Measurements from ENCODE around the gene CLSTN2. TPM values are rescaled to one million over a fixed set of nuclear protein-coding genes. Genes with fewer than 3 reads are reported as not detected.

Gene CLSTN2
- total RNA-seq, 1 experiment from 2014 or later: not detected

DNA sequence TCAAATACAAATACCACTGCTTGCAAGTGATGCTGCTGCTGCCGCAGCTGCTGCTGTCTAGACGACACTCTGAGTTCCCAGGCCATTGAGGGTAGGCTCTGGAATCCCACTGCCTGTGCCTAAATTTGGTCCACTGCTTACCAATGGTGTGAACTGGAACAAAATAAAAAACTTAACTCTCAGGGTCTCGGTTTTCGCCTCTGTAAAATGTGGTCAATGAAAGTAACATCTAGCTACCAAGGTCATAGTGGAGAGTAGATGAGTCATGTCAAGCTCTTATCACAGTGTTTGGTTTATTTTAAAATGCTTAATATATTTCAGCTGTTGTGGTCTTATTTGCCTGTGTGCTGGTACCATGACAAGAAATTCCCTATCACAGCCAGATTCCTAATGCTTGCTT is 299.3 kb downstream of the CLSTN2 start:
- Histone ChIP-seq H2AFZ (ENCODE audit: low read length) (no peak overlapping the region), H3K4me3 (ENCODE audit: low read length) (no peak overlapping the region), H3K4me2 (ENCODE audit: low read depth, low read length, poor library complexity, severe bottlenecking) (no peak overlapping the region)

DNA sequence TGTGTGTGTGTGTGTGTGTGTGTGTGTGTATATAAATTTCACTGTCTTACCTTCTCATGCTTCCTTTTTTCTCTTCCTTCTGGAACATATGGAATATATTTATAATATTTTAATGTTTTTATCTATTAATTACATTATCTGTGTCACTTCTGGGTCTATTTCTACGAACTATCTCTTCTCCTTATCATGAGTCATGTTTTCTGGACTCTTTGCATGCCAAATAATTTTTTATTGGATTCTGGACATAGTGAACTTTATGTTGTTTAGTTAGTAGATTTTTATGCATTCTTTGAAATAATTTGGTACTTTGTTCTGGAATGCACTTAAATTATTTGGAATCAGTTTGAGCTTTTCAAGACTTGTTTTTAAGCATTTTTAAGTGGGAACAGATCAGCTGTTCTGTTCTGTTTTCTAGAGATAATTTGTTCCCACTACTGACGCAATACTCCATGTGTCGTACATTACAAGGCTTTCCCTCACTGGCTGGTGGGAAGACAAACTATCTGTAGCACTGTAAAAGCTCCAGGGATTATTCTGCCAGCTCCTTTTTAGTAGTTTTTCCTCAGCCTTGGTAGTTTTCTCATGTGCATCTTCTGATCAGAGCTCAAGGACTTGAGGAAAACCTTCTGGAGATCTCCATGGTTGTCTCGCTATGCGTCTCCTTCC is 302.0 kb downstream of the CLSTN2 start:
- no peaks in the 10 kb centered on the region for H4K20me1 ChIP-seq (ENCODE audit: insufficient read depth, low read depth, low read length)
- no peak overlapping the region for H3K4me3 ChIP-seq (ENCODE audit: low read length)
- H3K4me2 ChIP-seq (ENCODE audit: low read depth, low read length, poor library complexity, severe bottlenecking): no peak overlapping the region
- H3K27ac ChIP-seq (ENCODE audit: low read length): no peak overlapping the region
- H3K79me2 ChIP-seq (ENCODE audit: low read length): no peaks in the 10 kb centered on the region
- no peaks in the 10 kb centered on the region for H3K4me1 ChIP-seq (ENCODE audit: low read length)
- H3K27me3 ChIP-seq (ENCODE audit: low read length): no peaks in the 10 kb centered on the region
- H2AFZ ChIP-seq (ENCODE audit: low read length): no peak overlapping the region
- H3K9me3 ChIP-seq (ENCODE audit: low read length): no peaks in the 10 kb centered on the region
- no peak overlapping the region for H3K9ac ChIP-seq (ENCODE audit: low read length)
- no peak for DNase-seq
- H3K36me3 ChIP-seq (ENCODE audit: insufficient read depth, low read length): no peaks in the 10 kb centered on the region
- H3K9me2 ChIP-seq (replicated peaks; ENCODE audit: insufficient read depth, low read length): no peaks in the 10 kb centered on the region

More for the DNA sequence above, 299.3 kb downstream of the CLSTN2 start:
- Histone ChIP-seq H3K27me3 (ENCODE audit: low read length) (no peaks in the 10 kb centered on the region), H3K36me3 (ENCODE audit: insufficient read depth, low read length) (no peaks in the 10 kb centered on the region), H3K9me2 (replicated peaks; ENCODE audit: insufficient read depth, low read length) (no peaks in the 10 kb centered on the region), H3K27ac (ENCODE audit: low read length) (no peak overlapping the region), H4K20me1 (ENCODE audit: insufficient read depth, low read depth, low read length) (no peaks in the 10 kb centered on the region), H3K9me3 (ENCODE audit: low read length) (no peaks in the 10 kb centered on the region), H3K9ac (ENCODE audit: low read length) (no peak overlapping the region), H3K4me1 (ENCODE audit: low read length) (no peaks in the 10 kb centered on the region), H3K79me2 (ENCODE audit: low read length) (no peaks in the 10 kb centered on the region)
- DNase-seq: no peak

DNA sequence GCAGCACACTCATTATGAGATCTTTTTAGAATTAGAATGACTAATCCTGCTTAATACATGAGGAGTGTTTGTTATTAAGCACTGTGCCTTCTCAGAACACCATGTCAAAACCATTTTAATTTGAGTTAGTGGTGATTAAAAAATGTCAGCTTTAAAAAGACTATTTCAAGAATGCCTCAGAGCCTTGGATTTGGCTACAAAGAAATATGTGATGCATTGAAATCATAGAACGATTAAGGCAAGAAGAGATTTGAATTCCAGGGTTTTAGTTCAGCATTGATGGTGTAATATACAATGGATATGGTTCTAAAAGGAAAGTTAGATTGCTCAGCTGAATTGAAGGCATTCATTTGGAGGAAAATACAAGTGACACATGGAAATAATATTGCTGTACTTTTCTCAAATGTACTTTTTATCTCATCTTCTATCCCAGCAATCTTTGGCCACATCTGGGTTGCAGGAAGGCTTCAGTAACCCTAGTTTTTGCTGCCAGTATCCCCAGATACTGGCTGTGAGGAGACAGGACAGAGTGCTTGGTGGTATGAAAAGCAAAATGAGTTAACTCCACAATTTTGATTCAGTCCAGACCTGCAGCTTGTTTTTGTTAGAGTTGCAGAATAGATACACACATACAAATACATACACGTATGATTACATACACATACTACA is 303.8 kb downstream of the CLSTN2 start:
- no peaks in the 10 kb centered on the region for H3K9me2 ChIP-seq (replicated peaks; ENCODE audit: insufficient read depth, low read length)
- no peaks in the 10 kb centered on the region for H3K4me1 ChIP-seq (ENCODE audit: low read length)

DNA sequence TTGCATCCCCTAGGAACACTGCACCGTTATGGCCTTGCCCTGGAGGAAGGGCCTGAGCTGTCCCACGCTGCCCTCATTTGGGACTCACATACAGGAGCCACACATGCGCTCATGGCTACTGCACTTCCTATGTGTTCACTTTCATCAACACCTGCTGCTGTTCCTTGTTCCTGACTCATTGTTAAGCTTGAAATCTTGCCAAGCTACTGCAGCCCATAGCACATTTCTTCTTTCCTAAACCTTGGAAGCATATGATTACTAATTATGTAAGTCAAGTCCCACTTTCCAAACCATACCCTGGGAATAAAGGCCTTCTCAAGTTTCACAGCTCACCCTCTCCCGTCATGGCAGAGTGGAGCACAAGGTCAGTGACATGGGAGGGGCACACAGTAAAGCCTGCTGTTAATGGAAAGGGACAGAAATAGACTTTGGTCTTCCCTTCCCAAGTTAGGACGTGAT is 307.9 kb downstream of the CLSTN2 start:
- no peak overlapping the region for H3K27ac ChIP-seq (ENCODE audit: low read length)
- H3K36me3 ChIP-seq (ENCODE audit: insufficient read depth, low read length): no peaks in the 10 kb centered on the region
- no peak overlapping the region for H3K9ac ChIP-seq (ENCODE audit: low read length)
- H3K9me3 ChIP-seq (ENCODE audit: low read length): no peaks in the 10 kb centered on the region
- H2AFZ ChIP-seq (ENCODE audit: low read length): no peak overlapping the region
- DNase-seq: no peak
- no peak overlapping the region for H3K4me3 ChIP-seq (ENCODE audit: low read length)
- no peaks in the 10 kb centered on the region for H4K20me1 ChIP-seq (ENCODE audit: insufficient read depth, low read depth, low read length)
- no peaks in the 10 kb centered on the region for H3K79me2 ChIP-seq (ENCODE audit: low read length)
- H3K27me3 ChIP-seq (ENCODE audit: low read length): no peaks in the 10 kb centered on the region
- H3K4me2 ChIP-seq (ENCODE audit: low read depth, low read length, poor library complexity, severe bottlenecking): no peak overlapping the region
- H3K9me2 ChIP-seq (replicated peaks; ENCODE audit: insufficient read depth, low read length): no peaks in the 10 kb centered on the region
- H3K4me1 ChIP-seq (ENCODE audit: low read length): no peaks in the 10 kb centered on the region

More for the DNA sequence above, 303.8 kb downstream of the CLSTN2 start:
- Histone ChIP-seq H3K79me2 (ENCODE audit: low read length) (no peaks in the 10 kb centered on the region), H3K36me3 (ENCODE audit: insufficient read depth, low read length) (no peaks in the 10 kb centered on the region), H3K4me3 (ENCODE audit: low read length) (no peak overlapping the region), H4K20me1 (ENCODE audit: insufficient read depth, low read depth, low read length) (no peaks in the 10 kb centered on the region), H3K27me3 (ENCODE audit: low read length) (no peaks in the 10 kb centered on the region), H3K9me3 (ENCODE audit: low read length) (no peaks in the 10 kb centered on the region), H3K27ac (ENCODE audit: low read length) (no peak overlapping the region), H3K4me2 (ENCODE audit: low read depth, low read length, poor library complexity, severe bottlenecking) (no peak overlapping the region), H2AFZ (ENCODE audit: low read length) (no peak overlapping the region), H3K9ac (ENCODE audit: low read length) (no peak overlapping the region)
- DNase-seq: no peak

DNA sequence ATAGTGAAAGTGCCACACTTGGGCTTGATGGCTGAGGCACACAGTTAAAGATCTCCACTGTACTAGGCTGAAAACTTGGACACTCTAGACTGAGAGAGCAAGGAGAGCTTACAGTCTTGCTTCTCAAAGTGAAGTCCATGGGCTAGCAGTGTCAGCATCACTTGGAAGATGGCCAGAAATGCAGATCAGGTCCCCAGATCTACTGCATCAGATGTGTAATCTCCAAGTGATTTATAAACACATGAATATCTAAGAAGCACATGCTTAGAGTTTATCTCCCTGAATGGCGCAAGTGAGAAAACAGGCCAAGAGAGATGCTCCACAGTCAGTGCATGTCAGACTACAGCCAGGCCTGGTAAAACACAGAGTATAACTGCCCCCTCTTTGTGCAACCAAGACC is 308.6 kb downstream of the CLSTN2 start:
- Histone ChIP-seq H3K79me2 (ENCODE audit: low read length) (no peaks in the 10 kb centered on the region), H3K27ac (ENCODE audit: low read length) (no peak overlapping the region), H3K4me2 (ENCODE audit: low read depth, low read length, poor library complexity, severe bottlenecking) (no peak overlapping the region), H3K4me1 (ENCODE audit: low read length) (no peaks in the 10 kb centered on the region), H3K9me3 (ENCODE audit: low read length) (no peaks in the 10 kb centered on the region), H3K27me3 (ENCODE audit: low read length) (no peaks in the 10 kb centered on the region), H3K9ac (ENCODE audit: low read length) (no peak overlapping the region), H3K4me3 (ENCODE audit: low read length) (no peak overlapping the region), H3K9me2 (replicated peaks; ENCODE audit: insufficient read depth, low read length) (no peaks in the 10 kb centered on the region), H3K36me3 (ENCODE audit: insufficient read depth, low read length) (no peaks in the 10 kb centered on the region), H4K20me1 (ENCODE audit: insufficient read depth, low read depth, low read length) (no peaks in the 10 kb centered on the region), H2AFZ (ENCODE audit: low read length) (no peak overlapping the region)
- DNase-seq: no peak

DNA sequence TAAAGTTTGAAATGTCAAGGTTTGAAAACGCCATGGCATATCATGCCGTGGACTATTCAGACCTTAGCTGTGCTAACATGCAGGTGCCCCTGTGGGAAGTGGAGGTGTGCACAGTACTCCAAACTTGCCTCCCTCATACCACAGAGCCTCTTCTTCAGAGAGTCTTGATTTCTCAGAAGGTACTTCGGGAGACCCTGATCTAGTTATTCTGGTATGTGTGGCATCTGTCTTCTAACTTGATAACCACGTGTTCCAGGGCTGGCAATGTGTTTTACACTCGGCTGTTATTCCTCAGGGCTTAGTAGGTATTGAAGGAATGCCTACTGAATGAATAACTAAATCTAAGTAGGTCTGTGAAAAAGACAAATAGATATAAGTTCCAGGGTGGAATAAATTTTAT is 309.9 kb downstream of the CLSTN2 start:
- no peaks in the 10 kb centered on the region for H3K27me3 ChIP-seq (ENCODE audit: low read length)
- no peaks in the 10 kb centered on the region for H4K20me1 ChIP-seq (ENCODE audit: insufficient read depth, low read depth, low read length)
- no peak overlapping the region for H3K4me3 ChIP-seq (ENCODE audit: low read length)
- no peak overlapping the region for H3K9ac ChIP-seq (ENCODE audit: low read length)
- no peaks in the 10 kb centered on the region for H3K9me3 ChIP-seq (ENCODE audit: low read length)
- no peak overlapping the region for H2AFZ ChIP-seq (ENCODE audit: low read length)
- H3K36me3 ChIP-seq (ENCODE audit: insufficient read depth, low read length): no peaks in the 10 kb centered on the region
- no peak overlapping the region for H3K27ac ChIP-seq (ENCODE audit: low read length)
- no peak for DNase-seq
- no peaks in the 10 kb centered on the region for H3K4me1 ChIP-seq (ENCODE audit: low read length)
- no peaks in the 10 kb centered on the region for H3K9me2 ChIP-seq (replicated peaks; ENCODE audit: insufficient read depth, low read length)
- no peaks in the 10 kb centered on the region for H3K79me2 ChIP-seq (ENCODE audit: low read length)
- no peak overlapping the region for H3K4me2 ChIP-seq (ENCODE audit: low read depth, low read length, poor library complexity, severe bottlenecking)

DNA sequence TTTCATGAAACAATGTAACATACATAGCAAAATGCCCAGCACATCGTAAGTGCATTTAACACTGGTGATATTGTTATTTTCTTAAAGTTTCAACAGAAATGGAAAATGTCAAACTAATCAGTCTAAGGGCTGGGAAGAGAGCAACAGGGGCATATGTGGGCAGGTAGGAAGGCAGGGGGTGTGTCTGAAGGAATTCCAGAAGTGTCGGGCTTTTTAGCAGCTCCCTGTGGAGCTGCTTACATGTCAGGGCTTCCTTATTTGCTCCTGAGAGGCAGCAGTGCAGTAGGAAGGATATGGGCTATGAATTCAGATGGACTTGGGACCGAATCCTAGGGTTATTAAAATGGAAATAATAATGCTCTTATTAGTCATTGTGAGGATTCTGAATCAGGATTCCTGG is 311.6 kb downstream of the CLSTN2 start:
- no peaks in the 10 kb centered on the region for H3K27me3 ChIP-seq (ENCODE audit: low read length)

DNA sequence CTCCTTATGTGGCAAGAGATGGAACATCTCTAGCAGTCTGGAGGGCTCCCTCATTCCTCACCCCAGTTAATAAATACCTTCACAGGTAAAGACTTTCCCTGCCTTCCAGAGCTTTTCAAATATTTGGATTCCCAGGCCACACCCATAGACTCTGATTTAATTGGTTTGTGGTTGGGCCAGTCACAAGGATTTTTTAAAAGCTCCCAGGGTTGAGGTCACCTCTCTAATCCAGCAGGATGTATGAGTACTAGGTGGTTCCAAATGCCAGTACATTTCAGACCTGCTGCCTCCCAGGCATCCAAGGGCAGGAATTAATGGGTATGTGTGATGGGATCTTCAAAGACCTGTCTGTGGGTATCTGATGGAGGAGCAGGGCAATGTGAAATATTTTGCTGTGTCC is 312.8 kb downstream of the CLSTN2 start:
- Histone ChIP-seq H3K4me1 (ENCODE audit: low read length) (no peaks in the 10 kb centered on the region), H2AFZ (ENCODE audit: low read length) (no peak overlapping the region), H3K79me2 (ENCODE audit: low read length) (no peaks in the 10 kb centered on the region), H3K4me3 (ENCODE audit: low read length) (no peak overlapping the region), H4K20me1 (ENCODE audit: insufficient read depth, low read depth, low read length) (no peaks in the 10 kb centered on the region), H3K9ac (ENCODE audit: low read length) (no peak overlapping the region), H3K9me3 (ENCODE audit: low read length) (no peaks in the 10 kb centered on the region), H3K9me2 (replicated peaks; ENCODE audit: insufficient read depth, low read length) (no peaks in the 10 kb centered on the region), H3K36me3 (ENCODE audit: insufficient read depth, low read length) (no peaks in the 10 kb centered on the region), H3K4me2 (ENCODE audit: low read depth, low read length, poor library complexity, severe bottlenecking) (no peak overlapping the region), H3K27ac (ENCODE audit: low read length) (no peak overlapping the region), H3K27me3 (ENCODE audit: low read length) (no peaks in the 10 kb centered on the region)
- no peak for DNase-seq

More for the DNA sequence above, 311.6 kb downstream of the CLSTN2 start:
- H3K4me3 ChIP-seq (ENCODE audit: low read length): no peak overlapping the region
- no peaks in the 10 kb centered on the region for H4K20me1 ChIP-seq (ENCODE audit: insufficient read depth, low read depth, low read length)
- H3K9me3 ChIP-seq (ENCODE audit: low read length): no peaks in the 10 kb centered on the region
- H2AFZ ChIP-seq (ENCODE audit: low read length): no peak overlapping the region
- no peaks in the 10 kb centered on the region for H3K36me3 ChIP-seq (ENCODE audit: insufficient read depth, low read length)
- no peak for DNase-seq
- H3K79me2 ChIP-seq (ENCODE audit: low read length): no peaks in the 10 kb centered on the region
- H3K27ac ChIP-seq (ENCODE audit: low read length): no peak overlapping the region
- no peaks in the 10 kb centered on the region for H3K4me1 ChIP-seq (ENCODE audit: low read length)
- H3K9me2 ChIP-seq (replicated peaks; ENCODE audit: insufficient read depth, low read length): no peaks in the 10 kb centered on the region
- H3K4me2 ChIP-seq (ENCODE audit: low read depth, low read length, poor library complexity, severe bottlenecking): no peak overlapping the region
- no peak overlapping the region for H3K9ac ChIP-seq (ENCODE audit: low read length)
